ENCODE results near the gene NCAM1.

- TF ChIP-seq CTCF (conservative IDR thresholded peaks at IDR 0.05; ENCODE audit: low read depth, low read length) (no peak), EZH2 (IDR thresholded peaks at IDR 0.05; ENCODE audit: low read length, unreplicated experiment) (no peak)
Observed at GRCh38 chr11:112971827-112972226, 10.6 kb downstream of the NCAM1 start.

All from PC-3 (cell line).